Peyer's patch (tissue), 4 donors: ENCODE results near the gene RFX1.

Experiments
- POLR2A ChIP-seq, 2 donors: fragments of 450-650 bp; IDR thresholded peaks; one replicate each; pipeline ENCODE4 v1.5.1; 2017; ENCODE audit warnings: antibody characterized with exemption in 2 of 2, mild to moderate bottlenecking in 2 of 2, moderate library complexity in 2 of 2
- TF ChIP-seq, protein P1 (sequence below), 6 experiments: fragments of 450-650 bp in 4 of 6; fragments of 200-600 bp in 2 of 6; sonication (generic) in 1 of 6; IDR thresholded peaks; one replicate each; pipeline ENCODE4 v1.5.1; 2017 to 2019; ENCODE audit warnings: antibody characterized with exemption in 6 of 6, mild to moderate bottlenecking in 3 of 6, moderate library complexity in 1 of 6

DNA sequence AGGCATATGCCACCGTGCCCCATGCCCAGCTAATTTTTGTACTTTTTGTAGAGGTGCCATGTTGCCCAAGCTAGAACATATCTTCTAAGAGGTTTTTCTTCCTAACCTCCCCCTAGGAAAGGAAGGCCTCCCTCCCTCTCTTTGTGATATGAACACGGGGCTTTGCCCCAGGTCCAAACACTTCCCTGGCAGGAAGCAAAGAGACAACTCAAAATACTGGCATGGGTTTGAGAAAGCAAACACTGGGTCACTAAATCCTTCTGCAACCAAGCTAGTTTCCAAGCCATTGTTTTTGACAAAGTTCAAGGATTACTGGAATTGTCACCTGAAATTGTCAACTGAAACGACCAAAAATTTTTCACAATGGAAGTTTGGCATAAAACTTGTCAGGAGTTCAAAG lies 91.3 kb downstream of the RFX1 start:
- no peak for TF ChIP-seq POLR2A (IDR thresholded peaks at IDR 0.05)
- TF ChIP-seq, protein P1, sequence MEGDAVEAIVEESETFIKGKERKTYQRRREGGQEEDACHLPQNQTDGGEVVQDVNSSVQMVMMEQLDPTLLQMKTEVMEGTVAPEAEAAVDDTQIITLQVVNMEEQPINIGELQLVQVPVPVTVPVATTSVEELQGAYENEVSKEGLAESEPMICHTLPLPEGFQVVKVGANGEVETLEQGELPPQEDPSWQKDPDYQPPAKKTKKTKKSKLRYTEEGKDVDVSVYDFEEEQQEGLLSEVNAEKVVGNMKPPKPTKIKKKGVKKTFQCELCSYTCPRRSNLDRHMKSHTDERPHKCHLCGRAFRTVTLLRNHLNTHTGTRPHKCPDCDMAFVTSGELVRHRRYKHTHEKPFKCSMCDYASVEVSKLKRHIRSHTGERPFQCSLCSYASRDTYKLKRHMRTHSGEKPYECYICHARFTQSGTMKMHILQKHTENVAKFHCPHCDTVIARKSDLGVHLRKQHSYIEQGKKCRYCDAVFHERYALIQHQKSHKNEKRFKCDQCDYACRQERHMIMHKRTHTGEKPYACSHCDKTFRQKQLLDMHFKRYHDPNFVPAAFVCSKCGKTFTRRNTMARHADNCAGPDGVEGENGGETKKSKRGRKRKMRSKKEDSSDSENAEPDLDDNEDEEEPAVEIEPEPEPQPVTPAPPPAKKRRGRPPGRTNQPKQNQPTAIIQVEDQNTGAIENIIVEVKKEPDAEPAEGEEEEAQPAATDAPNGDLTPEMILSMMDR (IDR thresholded peaks at IDR 0.05), result no peak
